SKM-1 (cell line): Measurements from ENCODE around the gene JAKMIP1.

Source experiments
- DNase-seq: peaks from one replicate; lab custom pipeline; 2025; ENCODE audit not compliant: unreplicated experiment; lab: John Stamatoyannopoulos, UW

Gene JAKMIP1

GRCh38 chr4:6200011-6200921 is at the start of gene JAKMIP1:
JAKMIP1 (minus strand) TSS chr4:6200549; CDS start chr4:6112850, 87,699 bp downstream.
- no peak for DNase-seq

GRCh38 chr4:6248394-6248793 is 48.0 kb upstream of the JAKMIP1 start:
- DNase-seq = no peak

GRCh38 chr4:6246170-6246634 is 45.9 kb upstream of the JAKMIP1 start:
- DNase-seq = no peak

GRCh38 chr4:6245246-6246169 is 45.2 kb upstream of the JAKMIP1 start:
- DNase-seq = no peak

GRCh38 chr4:6242271-6243029 is 42.1 kb upstream of the JAKMIP1 start:
- no peak for DNase-seq

- DNase-seq = no peak
These were observed 40.9 kb upstream of the JAKMIP1 start for GRCh38 chr4:6241062-6241845.

- DNase-seq = no peak
These were observed 39.6 kb upstream of the JAKMIP1 start for GRCh38 chr4:6239968-6240367.

- no peak for DNase-seq
These were observed 39.1 kb upstream of the JAKMIP1 start for GRCh38 chr4:6239486-6239885.

GRCh38 chr4:6236816-6237390 is 36.6 kb upstream of the JAKMIP1 start:
- DNase-seq = no peak

GRCh38 chr4:6235901-6236640 is 35.7 kb upstream of the JAKMIP1 start:
- no peak for DNase-seq

- DNase-seq = no peak
These were observed 34.7 kb upstream of the JAKMIP1 start for GRCh38 chr4:6235012-6235411.

GRCh38 chr4:6233929-6234328 is 33.6 kb upstream of the JAKMIP1 start:
- DNase-seq = no peak

GRCh38 chr4:6232836-6233785 is 32.8 kb upstream of the JAKMIP1 start:
- no peak for DNase-seq

GRCh38 chr4:6231663-6232165 is 31.4 kb upstream of the JAKMIP1 start:
- DNase-seq = no peak

GRCh38 chr4:6230827-6231662 is 30.7 kb upstream of the JAKMIP1 start:
- no peak for DNase-seq

GRCh38 chr4:6230502-6230785 is 30.1 kb upstream of the JAKMIP1 start:
- no peak for DNase-seq
